ENCODE data around the gene GRPEL2.

GRPEL2 gene

GRCh38 chr5:149324641-149325040 lies 20.7 kb upstream of the GRPEL2 start (continued):
- TF ChIP-seq ZBTB11 (tag by site-specific recombination; conservative IDR thresholded peaks at IDR 0.05; ENCODE audit: low read depth) = no peak

GRCh38 chr5:149325166-149325735 lies 20.0 kb upstream of the GRPEL2 start:
- peaks cover 8% of the 10 kb centered on the region; the same call in 1 of the 2 replicates for H3K4me1 ChIP-seq (ENCODE audit: control insufficient read depth, insufficient read depth, low read length)
- no peaks in the 10 kb centered on the region for H3K9me3 ChIP-seq (ENCODE audit: control insufficient read depth, insufficient read depth, low read depth, low read length)
- POLR2A ChIA-PET = interaction anchor here (1.5 kb wide), 1 partner anchor 20 kb away, joined by 3 read pairs; no protein-coding TSS in a partner anchor
- no peak for TF ChIP-seq ZNF449 (tag by site-specific recombination; IDR thresholded peaks at IDR 0.05)
- no peak for TF ChIP-seq ZNF157 (tag by site-specific recombination; IDR thresholded peaks at IDR 0.05)
- TF ChIP-seq KLF7 (tag by site-specific recombination; IDR thresholded peaks at IDR 0.05; ENCODE audit: borderline replicate concordance) = no peak
- no peak for TF ChIP-seq HIC1 (tag by site-specific recombination; IDR thresholded peaks at IDR 0.05)
- TF ChIP-seq GLIS1 (tag by site-specific recombination; IDR thresholded peaks at IDR 0.05) = no peak
- no peak for TF ChIP-seq SCRT1 (tag by site-specific recombination; IDR thresholded peaks at IDR 0.05; ENCODE audit: borderline replicate concordance)
- TF ChIP-seq PRDM1 (tag by site-specific recombination; IDR thresholded peaks at IDR 0.05) = no peak
- no peak for TF ChIP-seq FEZF1 (tag by site-specific recombination; IDR thresholded peaks at IDR 0.05)
- no peak for TF ChIP-seq HOXC10 (CRISPR knock-in tag; IDR thresholded peaks at IDR 0.05)
- TF ChIP-seq ZNF488 (tag by site-specific recombination; IDR thresholded peaks at IDR 0.05) = no peak
- H3K4me3 ChIP-seq (ENCODE audit: low read depth, low read length) = no peak overlapping the region
- CTCF ChIA-PET = interaction anchor here (0.8 to 2.3 kb wide), 3 partner anchors 10 to 46 kb away, joined by 4 to 10 read pairs (median 7); no protein-coding TSS in a partner anchor
- H3K27ac ChIP-seq (ENCODE audit: extremely low read depth, low read depth, low read length) = no peak overlapping the region
- no peaks in the 10 kb centered on the region for H3K36me3 ChIP-seq (ENCODE audit: control insufficient read depth in 2 of 2, insufficient read depth in 1 of 2, low read length in 2 of 2)

- ChIA-PET CTCF (interaction anchor here (0.6 to 2.3 kb wide), 3 partner anchors 23 to 108 kb away, joined by 3 to 10 read pairs (median 3); no protein-coding TSS in a partner anchor), POLR2A (no interaction called here)
- no peak overlapping the region for H3K4me3 ChIP-seq (ENCODE audit: low read depth, low read length)
- H3K4me1 ChIP-seq (ENCODE audit: control insufficient read depth, insufficient read depth, low read length) = 0 out of 2 replicates have a peak, but pooled peaks cover 3% of the 10 kb centered on the region
- TF ChIP-seq ZBTB1 (tag by site-specific recombination; IDR thresholded peaks at IDR 0.05) = no peak
- TF ChIP-seq ZNF416 (tag by site-specific recombination; IDR thresholded peaks at IDR 0.05) = no peak
- no peak for TF ChIP-seq ZNF292 (tag by site-specific recombination; IDR thresholded peaks at IDR 0.05; ENCODE audit: borderline replicate concordance, low read depth)
- no peak for TF ChIP-seq ZBTB44 (tag by site-specific recombination; IDR thresholded peaks at IDR 0.05)
- no peak overlapping the region for H3K27ac ChIP-seq (ENCODE audit: extremely low read depth, low read depth, low read length)
- H3K9me3 ChIP-seq (ENCODE audit: control insufficient read depth, insufficient read depth, low read depth, low read length) = no peaks in the 10 kb centered on the region
- no peaks in the 10 kb centered on the region for H3K36me3 ChIP-seq (ENCODE audit: control insufficient read depth in 2 of 2, insufficient read depth in 1 of 2, low read length in 2 of 2)
Observed at GRCh38 chr5:149325894-149326293, 19.4 kb upstream of the GRPEL2 start.
